Neural cell (in vitro differentiated cells): Measurements from ENCODE around the gene RUFY3. TPM values are rescaled to one million over a fixed set of nuclear protein-coding genes. Genes with fewer than 3 reads are reported as not detected.

Source experiments
- H2AFZ ChIP-seq: fragments of 200-600, 300-800 bp; sonication (generic), shearing (Covaris generic); 2 replicates; pipeline ENCODE4 v1.6.0; 2014; ENCODE audit warnings: low read depth, mild to moderate bottlenecking, antibody characterized with exemption, low read length, moderate library complexity
- H3F3A ChIP-seq: fragments of 200-600 bp; shearing (Covaris generic); 2 replicates; pipeline ENCODE4 v1.6.1; 2016; ENCODE audit warnings: mild to moderate bottlenecking, moderate library complexity, mixed read lengths, antibody characterized with exemption, low read length; ENCODE audit not compliant: insufficient read depth, poor library complexity, severe bottlenecking
- H3K27ac ChIP-seq: fragments of 200-600, 300-800 bp; sonication (generic), shearing (Covaris generic); 2 replicates; pipeline ENCODE4 v1.5.1; 2014; ENCODE audit warnings: mild to moderate bottlenecking, low read length, moderate library complexity
- H3K27me3 ChIP-seq: fragments of 300-800, 200-600 bp; sonication (generic), shearing (Covaris generic); 2 replicates; pipeline ENCODE4 v1.6.0; 2014; ENCODE audit warnings: mild to moderate bottlenecking, low read depth, low read length, moderate library complexity; ENCODE audit not compliant: insufficient read depth
- H3K36me3 ChIP-seq: fragments of 300-800, 200-600 bp; sonication (generic), shearing (Covaris generic); 2 replicates; pipeline ENCODE4 v1.5.1; 2014; ENCODE audit warnings: mild to moderate bottlenecking, antibody characterized with exemption, low read length, moderate library complexity; ENCODE audit not compliant: insufficient read depth
- H3K4me2 ChIP-seq: fragments of 300-800, 200-600 bp; sonication (generic), shearing (Covaris generic); 2 replicates; pipeline ENCODE4 v1.6.0; 2014; ENCODE audit warnings: mild to moderate bottlenecking, low read length
- H3K4me3 ChIP-seq: fragments of 300-800, 200-600 bp; sonication (generic), shearing (Covaris generic); 2 replicates; pipeline ENCODE4 v1.5.1; 2014; ENCODE audit warnings: mild to moderate bottlenecking, low read length, moderate library complexity
- H3K79me2 ChIP-seq: fragments of 200-600 bp; shearing (Covaris generic); replicated peaks from 2 replicates; pipeline ENCODE4 v1.6.0; 2014; ENCODE audit warnings: mild to moderate bottlenecking, low read length, moderate library complexity; ENCODE audit not compliant: insufficient read depth
- H3K9ac ChIP-seq: fragments of 300-800, 200-600 bp; sonication (generic), shearing (Covaris generic); 2 replicates; pipeline ENCODE4 v1.6.1; 2016; ENCODE audit warnings: mild to moderate bottlenecking, low read length, mixed read lengths
- H3K9me2 ChIP-seq: fragments of 200-600 bp; shearing (Covaris generic); 2 replicates; pipeline ENCODE4 v1.6.1; 2016; ENCODE audit warnings: mild to moderate bottlenecking, low read length, mixed read lengths; ENCODE audit not compliant: insufficient read depth
- H3K9me3 ChIP-seq: fragments of 200-600, 300-800 bp; sonication (generic), shearing (Covaris generic); 2 replicates; pipeline ENCODE4 v1.6.1; 2016; ENCODE audit warnings: mild to moderate bottlenecking, mixed run types, low read length, moderate library complexity, mixed read lengths
- H4K20me1 ChIP-seq: fragments of 200-600 bp; shearing (Covaris generic); 2 replicates; pipeline ENCODE4 v1.6.1; 2016; ENCODE audit warnings: mild to moderate bottlenecking, mixed run types; ENCODE audit not compliant: insufficient read depth
- CTCF ChIP-seq: fragments of 450-650 bp; IDR thresholded peaks from 2 replicates; pipeline ENCODE4 v1.5.1; 2014; ENCODE audit warnings: antibody characterized with exemption, mild to moderate bottlenecking, moderate library complexity; ENCODE audit not compliant: poor library complexity, severe bottlenecking
- EP300 ChIP-seq: fragments of 450-650 bp; conservative IDR thresholded peaks from 2 replicates; pipeline ENCODE4 v1.6.1; 2014; ENCODE audit warnings: antibody characterized with exemption, mild to moderate bottlenecking, moderate library complexity; ENCODE audit not compliant: poor library complexity, severe bottlenecking
- EZH2 ChIP-seq: fragments of 200-600, 300-800 bp; shearing (Covaris generic), sonication (generic); IDR thresholded peaks from 2 replicates; pipeline ENCODE4 v1.6.1; 2014; ENCODE audit warnings: antibody characterized with exemption, low read length, borderline replicate concordance, mild to moderate bottlenecking; ENCODE audit not compliant: insufficient read depth, poor library complexity, severe bottlenecking
- MXI1 ChIP-seq: fragments of 450-650 bp; conservative IDR thresholded peaks from 2 replicates; pipeline ENCODE4 v1.6.1; 2014; ENCODE audit warnings: antibody characterized with exemption, mild to moderate bottlenecking; ENCODE audit not compliant: poor library complexity, severe bottlenecking
- POLR2AphosphoS5 ChIP-seq: IDR thresholded peaks from 2 replicates; pipeline ENCODE4 v1.6.1; 2012
- RAD21 ChIP-seq: fragments of 450-650 bp; conservative IDR thresholded peaks from 2 replicates; pipeline ENCODE4 v1.6.1; 2014; ENCODE audit warnings: antibody characterized with exemption, mild to moderate bottlenecking, moderate library complexity
- REST ChIP-seq: IDR thresholded peaks from 2 replicates; pipeline ENCODE4 v1.6.1; 2012; ENCODE audit warnings: borderline replicate concordance
- SMC3 ChIP-seq: fragments of 450-650 bp; conservative IDR thresholded peaks from 2 replicates; pipeline ENCODE4 v1.6.1; 2014; ENCODE audit warnings: antibody characterized with exemption, mild to moderate bottlenecking, moderate library complexity; ENCODE audit not compliant: poor library complexity
- TAF1 ChIP-seq: IDR thresholded peaks from 2 replicates; pipeline ENCODE4 v1.6.1; 2012; ENCODE audit warnings: low read depth
- polyA plus RNA-seq: library from polyadenylated mRNA; depleted of rRNA; stranded (reverse); fragments of >200 nt; gene quantifications from 2 replicates; pipeline ENCODE4 v1.2.3, GENCODE V29; 2014

RUFY3 gene
- polyA plus RNA-seq, 1 donor from 2014 or later = 414 TPM

- no peaks in the 10 kb centered on the region for H3K79me2 ChIP-seq
- H3K27me3 ChIP-seq = no peaks in the 10 kb centered on the region
- peaks cover 21% of the 10 kb centered on the region for H3K36me3 ChIP-seq
- no peak overlapping the region for H2AFZ ChIP-seq
- H3K4me2 ChIP-seq = no peak overlapping the region
- no peak overlapping the region for H3K9ac ChIP-seq
- H3K9me3 ChIP-seq = no peaks in the 10 kb centered on the region
- H3K4me3 ChIP-seq = no peak overlapping the region
- no peak for TF ChIP-seq EZH2
- no peak for TF ChIP-seq SMC3
- no peak for TF ChIP-seq CTCF
- no peak for TF ChIP-seq POLR2AphosphoS5
- no peak for TF ChIP-seq RAD21
- TF ChIP-seq REST = no peak
- TF ChIP-seq TAF1 = no peak
- no peak for TF ChIP-seq MXI1
- TF ChIP-seq EP300 = no peak
- H3K9me2 ChIP-seq = no peaks in the 10 kb centered on the region
- H3K27ac ChIP-seq = no peak overlapping the region
- no peaks in the 10 kb centered on the region for H3F3A ChIP-seq
- H4K20me1 ChIP-seq = no peaks in the 10 kb centered on the region
Measured at GRCh38 chr4:70787496-70787895, 65.7 kb downstream of the RUFY3 start.

GRCh38 chr4:70788733-70789132 lies 67.0 kb downstream of the RUFY3 start:
- H3K27me3 ChIP-seq = no peaks in the 10 kb centered on the region
- no peaks in the 10 kb centered on the region for H3K79me2 ChIP-seq
- no peaks in the 10 kb centered on the region for H3F3A ChIP-seq
- no peaks in the 10 kb centered on the region for H3K9me3 ChIP-seq
- H3K4me2 ChIP-seq = no peak overlapping the region
- no peaks in the 10 kb centered on the region for H4K20me1 ChIP-seq
- peaks cover 21% of the 10 kb centered on the region for H3K36me3 ChIP-seq
- no peak overlapping the region for H2AFZ ChIP-seq
- no peak overlapping the region for H3K27ac ChIP-seq
- TF ChIP-seq POLR2AphosphoS5 (no peak), MXI1 (no peak), SMC3 (no peak), TAF1 (no peak), REST (no peak), RAD21 (no peak), EZH2 (no peak), CTCF (no peak), EP300 (no peak)
- H3K9ac ChIP-seq = no peak overlapping the region
- no peak overlapping the region for H3K4me3 ChIP-seq
- H3K9me2 ChIP-seq = no peaks in the 10 kb centered on the region
